Lower lobe of right lung (tissue), 2 donors: ENCODE data around the gene TLR9. TPM values are rescaled to one million over a fixed set of nuclear protein-coding genes. Genes with fewer than 3 reads are reported as not detected.
A peak's percentile ranks its signal among the peaks of the same experiment; 100 is the strongest.

ENCODE experiments used
- ATAC-seq, 2 donors: fragments of 200-7000 bp; cut with Tn5 transposase; one replicate each; pipeline ENCODE4 v1.9.1; 2020 to 2022; ENCODE audit warnings: mild to moderate bottlenecking in 2 of 2, moderate library complexity in 2 of 2
- DNase-seq: peaks from one replicate; pipeline ENCODE4 v3.0.0-alpha.2; 2020
- H3K27ac ChIP-seq: fragments of 200-600 bp; one replicate; pipeline ENCODE4 v1.8.0; 2022
- H3K27me3 ChIP-seq: fragments of 200-600 bp; one replicate; pipeline ENCODE4 v1.8.0; 2022; ENCODE audit warnings: low read depth
- H3K36me3 ChIP-seq: fragments of 200-600 bp; one replicate; pipeline ENCODE4 v1.8.0; 2022; ENCODE audit warnings: mild to moderate bottlenecking
- H3K4me1 ChIP-seq: fragments of 200-600 bp; one replicate; pipeline ENCODE4 v1.8.0; 2022
- H3K4me3 ChIP-seq: fragments of 200-600 bp; one replicate; pipeline ENCODE4 v1.8.0; 2022; ENCODE audit warnings: mild to moderate bottlenecking
- H3K9me3 ChIP-seq: fragments of 200-600 bp; one replicate; pipeline ENCODE4 v1.8.0; 2022
- intact Hi-C: fragments of 100-400 bp; cut with DNase I; formaldehyde crosslinking; loops from one replicate; pipeline ENCODE4 v1.11.0; 2022
- total RNA-seq: library from RNA; stranded (reverse); fragmentation: NEBNext Ultra II Directional; extraction: Animal tissue kit (Norgen Biotek cat#: 25700); gene quantifications from one replicate; pipeline ENCODE4 v1.2.1, GENCODE V29; 2021
- TF ChIP-seq, protein P1 (sequence below): fragments of 200-600 bp; IDR thresholded peaks from one replicate; pipeline ENCODE4 v1.8.0; 2022; ENCODE audit warnings: antibody characterized with exemption, mild to moderate bottlenecking
- donor health status: DM: no; HTN: yes; CAD: no; lungs with severe emphysema.

Gene TLR9
- total RNA-seq, 1 donor from 2014 or later, result 1.0 TPM

DNA sequence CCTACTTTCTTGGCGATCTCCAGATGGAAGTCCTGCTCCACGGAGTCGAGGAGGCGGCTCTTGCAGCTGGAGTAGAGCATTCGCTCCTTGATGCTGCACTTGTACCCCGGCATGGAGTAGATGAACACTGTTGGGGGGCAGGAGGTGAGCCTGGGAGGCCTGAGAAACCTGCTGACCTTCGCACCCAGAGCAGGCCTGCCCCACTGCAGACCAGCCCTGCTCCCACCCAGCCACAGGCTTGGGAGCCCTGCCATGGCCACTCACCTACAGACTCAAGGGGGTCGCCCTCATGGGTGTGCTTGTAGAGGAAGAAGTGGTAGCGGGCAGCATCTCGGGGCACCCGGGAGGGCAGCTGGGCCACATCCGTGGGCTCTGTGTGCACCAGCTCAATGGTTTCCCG is 4.2 kb upstream of the TLR9 start:
- H3K36me3 ChIP-seq, result peaks cover 68% of the 10 kb centered on the region
- TF ChIP-seq, protein P1, sequence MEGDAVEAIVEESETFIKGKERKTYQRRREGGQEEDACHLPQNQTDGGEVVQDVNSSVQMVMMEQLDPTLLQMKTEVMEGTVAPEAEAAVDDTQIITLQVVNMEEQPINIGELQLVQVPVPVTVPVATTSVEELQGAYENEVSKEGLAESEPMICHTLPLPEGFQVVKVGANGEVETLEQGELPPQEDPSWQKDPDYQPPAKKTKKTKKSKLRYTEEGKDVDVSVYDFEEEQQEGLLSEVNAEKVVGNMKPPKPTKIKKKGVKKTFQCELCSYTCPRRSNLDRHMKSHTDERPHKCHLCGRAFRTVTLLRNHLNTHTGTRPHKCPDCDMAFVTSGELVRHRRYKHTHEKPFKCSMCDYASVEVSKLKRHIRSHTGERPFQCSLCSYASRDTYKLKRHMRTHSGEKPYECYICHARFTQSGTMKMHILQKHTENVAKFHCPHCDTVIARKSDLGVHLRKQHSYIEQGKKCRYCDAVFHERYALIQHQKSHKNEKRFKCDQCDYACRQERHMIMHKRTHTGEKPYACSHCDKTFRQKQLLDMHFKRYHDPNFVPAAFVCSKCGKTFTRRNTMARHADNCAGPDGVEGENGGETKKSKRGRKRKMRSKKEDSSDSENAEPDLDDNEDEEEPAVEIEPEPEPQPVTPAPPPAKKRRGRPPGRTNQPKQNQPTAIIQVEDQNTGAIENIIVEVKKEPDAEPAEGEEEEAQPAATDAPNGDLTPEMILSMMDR, result no peak
- peaks cover 13% of the 10 kb centered on the region for H3K4me1 ChIP-seq
- ATAC-seq, result no peak
- DNase-seq, result no peak
- H3K4me3 ChIP-seq, result no peak overlapping the region
- no peak overlapping the region for H3K27ac ChIP-seq
- no peaks in the 10 kb centered on the region for H3K9me3 ChIP-seq
- no peaks in the 10 kb centered on the region for H3K27me3 ChIP-seq
- intact Hi-C loops, result loop anchor here (10.0 kb wide), 1 partner anchor 105 kb away; no protein-coding TSS in a partner anchor

DNA sequence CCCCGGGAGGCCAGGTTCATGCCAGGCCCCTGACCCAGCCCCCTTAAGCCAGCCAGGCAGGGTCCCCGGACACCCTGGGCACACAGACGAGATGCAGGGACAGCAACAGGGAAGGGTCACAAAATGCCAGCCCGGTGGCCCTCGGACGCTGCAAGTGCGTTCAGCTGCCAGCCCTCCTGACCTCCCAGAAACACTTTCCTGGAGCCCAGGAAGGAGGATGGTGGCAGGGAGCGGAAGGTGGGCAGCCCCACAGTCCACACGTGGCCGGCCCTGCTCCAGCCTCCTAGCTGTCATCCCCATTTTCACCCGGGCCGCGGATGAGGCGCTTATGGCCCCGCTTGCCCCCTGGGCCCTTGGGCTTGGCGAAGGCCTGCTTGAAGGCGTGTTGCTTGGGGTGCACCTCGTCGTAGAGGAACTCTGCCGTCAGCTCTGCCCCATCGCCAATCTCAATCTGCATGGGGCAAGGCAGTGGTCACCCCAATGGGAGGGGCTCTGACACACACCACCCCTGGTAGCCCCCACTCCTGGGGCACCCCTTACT is 3.4 kb upstream of the TLR9 start:
- H3K9me3 ChIP-seq, result no peaks in the 10 kb centered on the region
- H3K27ac ChIP-seq, result no peak overlapping the region
- intact Hi-C loops, result no loop called here
- ATAC-seq (no peak), DNase-seq (peak; percentile 34)
- H3K27me3 ChIP-seq, result no peaks in the 10 kb centered on the region
- peaks cover 13% of the 10 kb centered on the region for H3K4me1 ChIP-seq
- no peak overlapping the region for H3K4me3 ChIP-seq
- H3K36me3 ChIP-seq, result peaks cover 61% of the 10 kb centered on the region
- TF ChIP-seq, protein P1, result no peak

DNA sequence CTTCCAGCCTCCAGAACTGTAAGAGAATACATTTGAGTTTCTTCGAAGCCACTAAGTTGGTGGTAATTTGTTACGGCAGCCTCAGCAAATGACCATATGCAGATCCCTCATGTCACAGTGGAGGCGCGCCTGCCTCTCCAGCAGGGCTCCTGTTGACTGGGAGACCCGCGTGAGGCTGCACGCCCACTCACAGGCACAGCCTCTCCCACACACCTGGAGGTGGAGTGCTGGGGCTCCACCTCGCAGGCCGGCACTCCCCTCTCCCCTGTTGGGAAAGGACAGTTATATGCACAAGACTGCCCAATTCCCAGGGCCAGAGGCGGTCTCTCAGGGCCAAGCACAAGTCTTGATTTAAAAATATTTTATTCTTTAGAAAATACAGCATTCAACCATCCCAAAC is 2.8 kb upstream of the TLR9 start:
- H3K36me3 ChIP-seq, result peaks cover 58% of the 10 kb centered on the region
- H3K4me1 ChIP-seq, result peaks cover 13% of the 10 kb centered on the region
- DNase-seq (no peak), ATAC-seq (no peak)
- H3K9me3 ChIP-seq, result no peaks in the 10 kb centered on the region
- TF ChIP-seq, protein P1, result no peak
- intact Hi-C loops, result no loop called here
- no peak overlapping the region for H3K27ac ChIP-seq
- no peak overlapping the region for H3K4me3 ChIP-seq
- H3K27me3 ChIP-seq, result no peaks in the 10 kb centered on the region

DNA sequence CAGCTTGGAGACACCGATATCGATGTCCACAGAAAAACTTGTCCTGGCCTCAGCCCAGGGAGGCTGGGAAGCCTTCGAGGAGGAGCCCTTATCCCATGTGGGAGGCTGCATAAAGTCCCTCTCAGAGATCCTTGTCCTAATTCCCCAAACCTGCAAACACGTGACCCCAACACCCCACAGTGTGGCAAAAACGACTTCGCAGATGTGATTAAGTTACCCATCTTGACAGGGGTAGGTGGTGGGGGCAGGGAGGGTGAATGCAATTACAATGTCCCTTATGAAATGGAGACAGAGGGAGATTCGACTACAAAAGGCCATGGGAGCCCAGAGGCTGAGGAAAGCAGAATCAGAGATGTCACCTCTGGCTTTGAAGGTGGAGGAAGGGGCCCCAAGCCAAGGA is 2.3 kb upstream of the TLR9 start:
- ATAC-seq, result no peak
- TF ChIP-seq, protein P1, result no peak
- Histone ChIP-seq H3K27ac (no peak overlapping the region), H3K27me3 (no peaks in the 10 kb centered on the region), H3K4me3 (no peak overlapping the region), H3K9me3 (no peaks in the 10 kb centered on the region), H3K36me3 (peaks cover 53% of the 10 kb centered on the region), H3K4me1 (peaks cover 13% of the 10 kb centered on the region)
- DNase-seq, result no peak
- intact Hi-C loops, result no loop called here

DNA sequence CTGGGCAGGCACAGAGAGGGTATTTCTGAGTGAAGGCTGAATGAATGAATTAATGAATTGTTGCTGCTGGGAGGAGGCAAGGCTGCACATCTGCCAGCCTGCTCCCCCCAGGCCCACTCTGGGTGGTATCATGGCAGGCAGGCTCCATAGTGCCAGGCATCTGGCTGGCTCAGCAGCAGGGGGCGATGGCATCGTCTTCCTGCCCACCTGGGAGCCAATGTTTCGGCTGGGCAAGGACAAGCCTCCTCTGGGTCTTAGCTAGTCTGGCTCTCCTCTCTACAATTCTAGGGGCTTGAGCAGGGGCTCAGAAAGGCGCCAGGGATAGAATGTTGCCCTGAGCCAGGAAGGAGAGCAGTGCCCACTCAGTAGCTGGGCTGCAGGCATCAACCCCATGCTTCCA is 1.7 kb upstream of the TLR9 start:
- Histone ChIP-seq H3K27me3 (no peaks in the 10 kb centered on the region), H3K36me3 (peaks cover 47% of the 10 kb centered on the region), H3K27ac (no peak overlapping the region), H3K4me3 (no peak overlapping the region), H3K4me1 (peaks cover 10% of the 10 kb centered on the region), H3K9me3 (no peaks in the 10 kb centered on the region)
- intact Hi-C loops, result no loop called here
- TF ChIP-seq, protein P1, result no peak
- no peak for DNase-seq
- ATAC-seq, result no peak
